Stimulated activated CD4-positive, alpha-beta T cell treated with anti-CD3 and anti-CD28 coated beads, TNF-alpha, amount 100 ng/mL, for 1 hour (primary cell): Measurements from ENCODE around the gene MYO5A.
A peak's percentile ranks its signal among the peaks of the same experiment; 100 is the strongest.
"Not testable (repeated sequence)": the region's sequence is repeated elsewhere in the genome, so short reads cannot be mapped to it uniquely, and the experiment has no call there.

Experiments
- DNase-seq, 3 donors: peaks; one replicate each; pipeline ENCODE4 v3.0.0-alpha.2; 2020; ENCODE audit warnings: low read depth in 3 of 3, low spot score in 1 of 3

The MYO5A gene

DNA sequence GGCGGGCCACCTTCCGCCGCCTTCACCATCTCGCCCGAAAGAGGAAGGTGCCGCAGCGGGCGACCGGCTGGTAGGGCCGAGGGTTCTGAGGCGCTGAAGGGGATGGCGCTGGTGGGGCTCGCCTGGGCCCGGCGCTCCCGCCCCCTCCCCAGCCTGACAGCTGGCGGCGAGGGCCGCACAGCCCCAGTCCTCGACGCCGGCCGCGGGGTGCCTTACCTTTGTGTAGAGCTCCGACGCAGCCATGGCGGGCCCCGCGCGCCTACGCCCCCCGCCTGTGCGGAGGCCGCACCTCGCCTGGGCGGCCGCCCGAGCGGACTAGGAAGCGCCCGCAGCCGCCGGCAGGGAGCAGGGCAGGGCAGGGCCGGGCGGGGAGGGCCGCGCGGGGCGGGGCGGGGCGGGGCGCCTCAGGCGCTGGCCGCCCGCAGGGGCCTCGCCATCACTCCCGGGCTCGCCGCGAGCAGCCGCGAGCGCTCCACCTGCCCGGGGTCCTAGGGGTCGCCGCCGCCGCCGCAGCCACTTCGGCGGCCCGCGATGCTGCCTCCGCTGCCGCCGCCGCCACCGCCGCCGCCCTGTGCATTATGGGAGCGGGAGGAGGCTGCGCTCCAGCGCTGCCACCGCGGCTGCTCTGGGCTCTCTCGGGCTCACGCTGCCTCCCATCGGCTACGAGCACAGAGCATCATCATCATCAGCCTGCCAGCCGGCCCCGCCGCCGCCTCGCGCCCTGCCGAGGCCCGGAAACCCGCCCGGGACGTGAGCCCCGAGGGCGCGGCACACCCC, at the start of gene MYO5A:
Gene MYO5A, minus strand, starts transcription at position 317 of the 777 bp plus-strand sequence. Its CDS starts 74 bp downstream, at position 243.
- peak; percentile 50 to 67 (median 62) for DNase-seq

DNA sequence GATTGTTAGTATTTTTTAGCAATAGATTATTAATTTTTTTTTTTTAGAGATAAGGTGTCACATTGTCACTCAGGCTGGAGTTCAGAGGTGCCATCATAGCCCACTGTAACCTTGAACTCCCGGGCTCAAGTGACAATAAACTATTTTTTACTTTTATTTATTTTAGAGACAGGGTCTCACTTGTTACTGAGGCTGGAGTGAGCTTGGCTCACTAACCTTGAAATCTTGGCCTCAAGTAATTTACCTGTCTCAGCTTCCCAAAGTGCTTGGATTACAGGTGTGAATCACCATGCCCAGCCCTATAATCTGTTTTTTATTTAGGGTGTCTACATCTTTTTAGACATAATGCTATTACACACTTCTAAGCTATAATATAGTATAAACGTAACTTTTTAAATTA, 48.0 kb upstream of the MYO5A start:
- DNase-seq, result no peak

DNA sequence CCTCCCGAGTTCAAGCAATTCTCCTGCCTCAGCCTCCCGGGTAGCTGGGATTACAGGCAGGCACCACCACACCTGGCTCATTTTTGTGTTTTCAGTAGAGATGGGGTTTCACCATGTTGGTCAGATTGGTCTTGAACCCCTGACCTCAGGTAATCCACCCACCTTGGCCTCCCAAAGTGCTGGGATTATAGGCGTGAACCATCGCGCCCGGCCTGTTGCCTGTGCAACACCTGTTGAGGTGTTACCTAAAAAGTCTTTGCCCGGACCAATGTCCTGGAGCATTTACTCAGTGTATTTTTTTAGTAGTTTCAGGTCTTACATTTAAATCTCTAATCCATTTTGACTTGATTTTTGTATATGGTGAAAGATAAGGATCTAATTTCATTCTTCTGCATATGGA, 46.9 kb upstream of the MYO5A start:
- not testable (repeated sequence) for DNase-seq

DNA sequence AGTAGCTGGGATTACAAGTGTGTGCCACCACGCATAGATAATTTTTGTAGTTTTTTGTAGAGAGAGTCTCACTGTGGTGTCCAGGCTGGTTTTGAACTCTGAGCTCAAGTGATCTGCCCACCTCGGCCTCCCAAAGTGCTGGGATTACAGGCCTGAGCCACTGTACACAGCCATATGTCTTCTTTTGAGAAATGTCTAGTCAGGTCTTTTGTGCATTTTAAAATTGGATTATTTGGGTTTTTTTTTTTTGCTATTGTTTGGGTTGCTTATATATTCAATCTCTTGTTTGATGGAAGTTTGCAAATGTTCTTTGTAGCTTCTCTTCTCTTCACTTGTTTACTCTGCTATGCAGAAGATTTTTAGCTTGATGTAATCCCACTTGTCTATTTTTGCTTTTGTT, 46.4 kb upstream of the MYO5A start:
- DNase-seq, result no peak

DNA sequence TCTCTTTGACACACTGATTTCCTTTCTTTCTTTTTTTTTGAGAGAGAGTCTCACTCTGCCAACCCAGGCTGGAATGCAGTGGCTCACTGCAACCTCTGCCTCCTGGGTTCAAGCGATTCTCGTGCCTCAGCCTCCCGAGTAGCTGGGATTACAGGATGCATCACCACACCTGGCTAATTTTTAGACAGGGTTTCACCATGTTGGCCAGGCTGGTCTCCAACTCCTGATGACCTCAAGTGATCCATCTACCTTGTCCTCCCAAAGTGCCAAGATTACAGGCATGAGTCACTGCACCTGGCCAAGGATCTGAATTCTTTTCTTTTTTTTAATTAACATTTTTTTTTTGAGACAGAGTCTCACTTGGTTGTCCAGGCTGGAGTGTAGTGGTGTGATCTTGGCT, 45.9 kb upstream of the MYO5A start:
- not testable (repeated sequence) for DNase-seq

DNA sequence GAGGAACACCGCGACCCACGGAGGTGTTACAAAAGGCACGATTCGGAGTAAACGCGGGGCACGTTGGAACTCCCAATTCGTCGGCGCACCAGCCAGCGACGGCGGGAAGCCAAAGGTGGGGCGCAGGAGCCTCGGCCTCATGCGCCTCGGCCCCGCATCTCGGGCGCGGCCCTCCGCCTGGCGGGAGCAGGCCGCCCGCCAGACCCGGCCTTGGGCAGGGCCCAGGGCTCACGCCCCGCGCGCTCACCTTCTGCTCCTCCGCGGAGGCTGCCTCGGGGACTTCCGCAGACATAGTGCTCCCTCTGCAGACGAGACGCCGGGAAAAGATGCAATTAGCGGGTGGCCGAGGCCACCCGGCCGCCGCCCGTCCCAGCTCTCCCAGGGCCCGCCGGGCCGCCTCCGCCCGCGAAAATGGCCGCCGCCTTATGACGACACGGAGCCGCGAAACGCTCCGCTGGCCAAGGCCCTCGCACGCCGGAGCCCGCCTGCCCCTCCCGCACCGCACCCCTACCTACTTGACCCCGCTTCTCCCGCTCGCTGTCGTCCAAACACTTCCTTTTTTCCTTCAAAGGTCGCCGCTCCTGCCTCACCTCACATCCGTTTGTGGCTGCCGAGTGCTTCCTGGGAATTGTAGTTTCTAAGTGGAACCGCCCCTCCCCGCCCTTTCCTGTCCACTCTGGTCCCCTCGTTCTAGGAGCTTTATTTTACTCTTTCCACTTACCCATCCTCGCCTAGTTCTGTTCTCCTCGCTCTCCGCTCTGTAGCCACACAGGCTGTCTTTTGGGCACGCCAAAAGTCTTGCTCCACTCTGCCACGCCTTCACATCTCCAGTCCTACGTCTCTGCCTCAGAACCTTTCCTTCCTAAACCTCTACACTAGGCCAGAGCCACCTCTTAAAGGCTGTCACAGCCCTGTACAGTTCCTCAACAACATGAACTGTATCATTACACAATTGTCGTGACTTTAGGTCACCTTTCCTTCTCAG, 40.2 kb upstream of the MYO5A start, which contains the start of gene ARPP19:
Gene ARPP19, minus strand, starts transcription at position 430 of the 985 bp plus-strand sequence. Its CDS starts 138 bp downstream, at position 292.
- peak; percentile 25 to 53 (median 51) for DNase-seq

DNA sequence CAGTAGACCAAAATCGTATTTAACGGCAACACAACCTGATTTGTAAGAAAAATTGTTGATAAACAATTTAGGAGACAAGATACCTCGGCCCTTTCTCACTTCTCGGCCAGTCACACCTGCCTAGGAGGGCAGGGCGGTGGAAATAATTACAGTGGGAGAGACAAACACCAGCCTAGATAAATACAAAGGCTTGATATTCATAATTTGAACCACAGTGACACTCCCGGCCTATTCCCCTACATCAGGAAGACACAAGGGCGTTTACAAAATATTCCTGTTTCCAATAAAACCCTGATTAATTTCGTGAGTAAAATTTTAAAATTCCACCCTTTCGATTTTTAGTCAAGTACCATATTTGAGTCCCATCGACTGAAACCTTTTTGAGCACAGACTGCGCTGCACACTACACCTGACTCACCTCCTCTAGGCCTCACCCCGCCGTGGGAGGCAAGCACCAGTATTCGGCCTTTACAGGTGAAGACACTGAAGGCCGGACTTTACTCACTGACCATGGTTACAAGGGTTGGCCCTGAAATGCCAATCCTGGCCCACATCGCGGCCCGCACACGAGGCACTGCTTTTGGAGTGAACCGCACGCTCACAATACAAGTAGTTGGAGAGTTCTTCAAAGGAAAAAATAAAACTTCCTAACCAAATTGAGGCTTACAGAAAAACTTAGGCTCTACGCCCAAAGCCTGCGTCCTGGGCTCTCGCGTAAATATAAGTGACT, 39.4 kb upstream of the MYO5A start:
- peak in 1 of 3 donors; percentile 24 for DNase-seq

DNA sequence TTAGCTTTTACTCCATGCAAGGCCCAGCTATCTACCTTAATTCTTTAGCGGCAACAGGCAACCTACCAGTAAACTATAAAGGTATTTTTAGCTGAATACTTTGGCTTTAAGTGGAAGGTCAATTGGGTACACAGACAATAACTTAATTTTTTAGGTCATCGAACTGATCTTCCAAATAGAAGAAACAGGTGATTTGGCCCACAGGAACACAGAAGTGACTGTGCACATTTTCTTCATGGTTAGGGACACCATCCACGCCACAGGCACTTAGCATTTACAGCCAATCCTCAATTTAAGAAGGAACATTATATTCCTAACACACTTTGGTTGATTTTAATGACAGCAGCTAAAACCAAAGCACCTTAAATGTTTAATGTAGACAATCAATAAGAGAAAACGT, 38.2 kb upstream of the MYO5A start:
- no peak for DNase-seq

DNA sequence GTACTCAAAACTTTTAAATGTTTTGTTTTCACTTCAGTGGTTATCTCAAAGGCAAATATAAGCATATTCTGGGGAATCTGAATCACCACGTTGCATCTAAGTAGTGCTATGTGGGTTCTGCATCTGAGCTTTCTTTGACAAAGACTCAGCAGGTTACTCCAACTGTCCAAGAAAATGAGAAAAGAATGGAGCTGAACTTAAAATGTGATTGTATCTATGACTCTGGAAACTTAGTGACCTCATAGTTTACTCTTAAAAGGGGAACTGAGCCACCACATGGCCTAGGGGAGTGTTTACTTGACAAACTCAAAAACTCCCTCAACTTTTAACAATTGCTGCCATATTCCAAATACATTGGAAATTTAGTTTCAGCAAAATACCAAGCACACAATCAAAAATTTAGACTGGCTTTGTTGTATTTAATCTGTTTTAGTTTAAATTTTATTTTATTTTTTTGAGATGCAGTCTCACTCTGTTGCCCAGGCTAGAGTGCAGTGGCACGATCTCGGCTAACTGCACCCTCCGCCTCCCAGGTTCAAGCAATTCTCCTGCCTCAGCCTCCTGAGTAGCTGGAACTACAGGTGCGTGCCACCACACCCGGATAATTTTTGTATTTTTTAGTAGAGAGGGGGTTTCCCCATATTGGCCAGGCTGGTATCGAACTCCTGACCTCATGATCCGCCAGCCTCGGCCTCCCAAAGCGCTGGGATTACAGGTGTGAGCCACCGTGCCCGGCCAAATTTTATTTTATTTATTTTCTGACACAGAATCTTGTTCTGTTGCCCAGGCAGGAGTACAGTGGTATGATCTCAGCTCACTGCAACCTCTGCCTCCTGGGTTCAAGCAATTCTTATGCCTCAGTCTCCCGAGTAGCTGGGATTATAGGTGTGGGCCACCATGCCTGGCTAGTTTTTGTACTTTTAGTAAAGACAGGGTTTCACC, 37.0 kb upstream of the MYO5A start:
- not testable (repeated sequence) for DNase-seq

DNA sequence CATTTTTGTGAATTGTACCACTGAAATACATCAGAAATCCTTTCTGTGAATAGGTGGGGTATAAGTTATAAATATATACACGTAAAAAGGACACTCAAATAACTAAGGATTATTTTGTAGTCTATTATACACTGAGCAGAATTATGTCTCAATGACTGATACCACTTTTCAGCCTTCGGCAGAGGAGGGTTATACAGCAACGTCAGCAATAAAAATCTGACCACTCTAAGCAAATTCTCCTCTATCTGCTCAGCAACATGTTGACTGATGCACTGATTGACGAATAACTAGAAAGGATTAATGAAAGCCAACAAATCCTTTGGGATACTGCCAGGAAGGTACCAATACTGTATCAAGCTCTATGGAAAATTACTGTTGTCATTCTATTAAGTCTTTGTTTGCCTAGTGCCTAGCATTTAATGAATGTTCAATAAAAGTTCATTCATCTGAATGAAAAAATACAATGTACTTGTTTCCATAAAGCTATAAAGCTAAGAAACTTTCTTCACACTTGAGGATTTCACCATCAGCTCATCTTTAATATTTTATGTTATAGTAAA, 34.9 kb upstream of the MYO5A start:
- DNase-seq, result no peak

DNA sequence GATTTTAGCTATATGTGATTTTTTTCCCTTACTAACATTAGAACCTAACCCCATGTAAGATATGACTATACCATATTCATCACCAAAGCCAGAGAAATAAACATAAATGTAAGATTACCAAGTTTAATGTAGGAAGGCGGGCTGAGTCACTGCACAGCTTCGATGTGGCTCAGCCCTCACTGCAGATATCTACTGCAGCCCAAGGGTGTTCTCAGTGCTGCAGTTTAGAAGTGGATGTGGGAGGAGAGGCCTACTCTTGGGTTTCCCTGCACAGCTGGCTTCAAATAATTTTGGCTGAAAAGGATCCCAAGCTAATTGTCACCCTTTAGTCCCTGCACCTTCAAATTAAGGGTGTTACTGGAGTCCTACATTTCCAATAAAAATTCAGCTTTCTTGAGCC, 30.9 kb upstream of the MYO5A start:
- no peak for DNase-seq

DNA sequence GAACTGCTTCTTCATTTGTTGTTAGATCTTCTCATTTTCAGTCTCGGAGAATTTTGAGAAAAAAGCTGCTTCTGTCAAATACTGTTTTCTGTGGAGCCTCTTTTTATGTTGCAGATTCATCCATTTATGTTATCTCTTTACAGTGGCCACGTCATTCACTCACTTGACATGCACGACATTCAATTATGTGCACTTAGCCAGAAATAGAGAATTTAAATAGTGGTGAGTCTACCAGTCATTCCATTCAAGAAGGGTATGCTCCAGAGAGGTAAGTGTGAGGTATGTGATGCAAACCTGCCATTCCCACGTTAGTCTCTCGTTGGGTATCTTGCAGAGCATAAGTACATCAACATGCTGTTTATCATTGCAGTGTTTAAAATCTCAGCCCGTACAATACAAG, 30.3 kb upstream of the MYO5A start:
- DNase-seq, result no peak

DNA sequence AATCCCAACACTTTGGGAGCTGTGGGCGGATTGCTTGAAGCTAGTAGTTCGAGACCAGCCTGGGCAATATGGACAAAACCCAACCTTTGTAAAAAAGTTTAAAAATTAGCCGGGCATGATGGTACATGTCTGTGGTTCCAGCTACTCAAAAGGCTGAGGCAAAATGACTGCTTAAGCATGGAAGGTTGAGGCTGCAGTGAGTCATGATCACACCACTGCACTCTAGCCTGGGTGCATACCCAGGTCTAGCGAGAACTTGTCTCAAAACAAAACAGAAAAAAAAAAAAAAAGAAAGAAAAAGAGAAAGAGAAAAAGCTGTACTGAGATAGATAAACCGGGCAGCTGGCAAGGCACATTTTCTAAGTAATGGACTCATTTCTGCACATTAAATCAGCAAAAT, 29.5 kb upstream of the MYO5A start:
- DNase-seq, result no peak

DNA sequence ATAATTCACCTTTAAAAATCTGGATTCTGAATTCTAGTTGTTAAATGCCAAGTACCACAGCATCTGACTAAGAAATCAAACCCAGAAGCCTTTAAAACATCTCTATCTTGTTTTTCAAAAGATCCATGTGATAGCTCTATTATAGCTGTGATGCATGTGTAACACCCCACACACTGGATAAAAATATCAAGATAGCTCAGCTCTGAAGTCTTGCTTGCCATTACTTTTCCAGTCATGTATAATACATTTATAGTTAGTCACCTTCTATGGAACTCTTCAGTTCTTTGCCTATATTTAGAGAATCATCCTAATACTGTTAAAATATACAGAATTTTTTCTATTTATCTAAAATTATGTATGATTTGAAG, 28.6 kb upstream of the MYO5A start:
- no peak for DNase-seq

DNA sequence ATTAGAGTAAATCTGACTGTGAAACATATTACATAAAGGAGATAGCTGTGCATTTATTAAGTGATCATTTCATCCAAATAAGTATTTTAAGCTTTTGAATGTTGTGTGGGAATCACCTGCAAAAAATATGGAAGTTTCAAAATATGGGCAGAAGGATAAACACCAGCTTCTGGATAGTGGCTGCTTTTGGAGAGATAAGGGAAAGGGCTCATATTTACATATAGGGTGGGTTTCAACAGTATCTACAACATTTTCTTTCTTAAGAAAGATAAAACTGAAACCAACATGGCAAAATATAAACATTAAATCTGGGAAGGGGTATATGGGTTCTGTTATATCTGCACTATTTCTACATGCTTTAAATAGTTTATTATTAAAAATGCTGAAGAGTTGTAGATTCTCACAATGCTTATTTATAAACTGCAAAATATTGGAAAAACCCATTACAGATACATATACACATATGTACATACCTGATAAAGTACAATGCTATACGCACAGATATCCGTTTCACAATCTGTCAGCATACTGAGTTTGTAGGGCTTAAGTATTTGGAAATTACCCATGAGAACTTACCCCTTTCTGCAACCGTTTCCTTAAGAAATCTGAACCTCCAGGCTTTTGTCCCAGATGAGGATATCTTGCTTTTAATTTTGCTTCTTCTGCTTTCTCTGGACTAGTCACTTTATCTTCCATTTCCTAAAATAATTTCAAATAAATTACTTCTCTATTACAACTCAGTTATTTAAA, 28.0 kb upstream of the MYO5A start:
- no peak for DNase-seq

DNA sequence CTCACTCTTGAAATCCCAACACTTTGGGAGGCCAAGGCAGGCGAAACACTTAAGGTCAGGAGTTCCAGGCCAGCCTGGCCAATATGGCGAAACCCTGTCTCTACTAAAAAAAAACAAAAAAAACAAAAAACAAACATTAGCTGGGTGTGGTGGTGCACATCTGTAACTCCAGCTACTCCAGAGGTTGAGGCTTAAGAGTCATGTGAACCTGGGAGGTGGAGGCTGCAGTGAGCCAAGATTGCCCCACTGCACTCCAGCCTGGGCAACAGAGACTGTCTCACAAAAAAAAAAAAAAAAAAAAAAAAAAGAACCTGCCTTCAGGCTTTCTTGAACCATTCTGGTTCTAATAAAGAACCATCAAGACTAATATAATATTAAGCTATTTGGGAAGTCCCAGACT, 23.6 kb upstream of the MYO5A start:
- no peak for DNase-seq

DNA sequence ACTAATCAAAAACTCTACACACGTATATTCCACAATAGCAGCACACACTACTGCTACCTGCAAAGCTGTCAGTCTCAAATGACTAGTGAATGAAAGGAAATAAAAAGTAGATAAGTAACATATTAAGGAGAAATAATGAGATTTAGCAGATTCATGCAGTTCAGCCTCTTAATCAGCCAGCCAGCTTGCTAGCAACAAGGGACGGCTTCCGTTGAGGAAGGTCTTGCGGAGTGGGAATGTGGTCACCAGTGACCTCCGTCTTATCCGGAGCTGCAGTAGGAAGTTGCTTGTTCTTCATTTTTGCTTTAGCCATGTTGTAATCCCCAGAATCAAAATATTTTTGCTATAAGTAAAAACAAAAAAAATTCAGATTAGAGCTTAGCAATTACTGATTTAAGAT, 23.1 kb upstream of the MYO5A start:
- no peak for DNase-seq

DNA sequence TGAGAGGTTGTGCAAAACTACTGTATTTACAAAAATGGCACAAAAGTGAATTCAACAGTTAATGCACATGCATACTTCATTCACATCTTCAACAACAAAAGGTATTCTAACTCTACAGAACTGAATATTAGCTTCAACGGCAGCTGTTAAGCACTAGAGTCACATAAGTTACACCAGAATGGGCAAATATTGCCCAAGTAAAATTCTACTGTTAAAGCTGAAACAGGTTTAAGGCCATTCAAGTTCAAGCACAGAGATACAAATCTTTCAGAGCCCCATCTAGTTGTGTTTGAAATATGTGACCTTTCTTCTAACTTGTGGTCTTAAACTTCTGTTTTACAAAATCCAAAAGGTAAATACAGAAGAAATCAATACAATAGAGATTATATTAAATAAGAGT, 22.5 kb upstream of the MYO5A start:
- DNase-seq, result not testable (repeated sequence)
